ENCODE measurements around the gene LRRC49.

LRRC49 gene

DNA sequence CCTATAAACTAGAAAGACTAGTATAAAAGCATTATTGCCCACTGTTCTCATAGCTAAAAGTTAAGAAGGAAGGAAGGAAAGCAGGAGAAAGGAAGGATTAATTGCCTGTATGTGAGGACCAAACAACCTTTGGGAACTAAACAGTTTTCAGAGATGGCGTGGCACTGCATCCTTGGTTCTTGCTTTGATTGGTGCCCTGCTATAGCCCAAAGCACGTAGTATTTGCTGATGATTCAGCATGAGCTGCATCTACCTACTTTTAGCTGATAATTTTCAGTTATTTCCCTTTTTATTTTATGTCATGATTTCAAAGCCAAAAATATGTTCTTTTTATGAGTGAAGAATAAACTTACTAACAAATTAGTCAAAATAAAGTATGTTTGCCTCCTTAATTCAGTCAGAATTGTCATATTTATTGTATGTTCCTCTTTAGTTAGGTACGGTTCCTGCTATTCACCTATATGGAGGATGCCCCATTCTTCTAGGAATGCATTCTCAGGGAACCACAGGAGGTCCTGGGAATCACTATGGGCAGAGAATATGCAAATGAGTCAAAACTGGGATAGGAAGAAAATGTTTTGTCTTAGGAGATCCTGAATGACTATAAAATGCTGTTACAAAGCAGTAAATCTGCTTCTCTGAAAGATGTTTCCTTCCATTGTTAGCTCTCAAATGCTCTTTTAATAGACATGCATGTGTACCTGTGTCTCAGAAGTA, 157.2 kb downstream of the LRRC49 start:
- DNase-seq (ENCODE audit: low read depth in 3 of 3): no peak

GRCh38 chr15:71050461-71050860, 157.8 kb downstream of the LRRC49 start:
- DNase-seq (ENCODE audit: low read depth in 3 of 3): no peak

GRCh38 chr15:71051539-71051938, 158.9 kb downstream of the LRRC49 start:
- DNase-seq (ENCODE audit: low read depth in 3 of 3): no peak

DNA sequence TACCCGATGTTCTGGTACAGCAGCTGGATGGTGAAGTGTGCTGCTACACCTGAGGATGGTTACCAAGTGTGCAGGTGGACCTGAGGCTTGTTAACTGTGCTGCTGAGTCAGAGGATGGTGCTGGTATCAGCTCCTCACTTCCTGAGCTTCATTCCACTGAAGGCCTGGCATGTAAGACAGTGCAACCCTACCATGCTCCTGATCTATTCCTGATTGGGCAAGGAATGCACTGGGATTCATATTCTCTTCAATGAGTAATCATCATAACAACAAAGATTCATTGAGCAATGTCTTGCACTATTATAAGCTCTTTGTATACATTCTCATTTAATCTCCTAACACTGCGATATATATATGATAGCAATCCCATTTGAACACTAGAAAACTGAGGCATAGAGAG, 159.7 kb downstream of the LRRC49 start:
- no peak for DNase-seq (ENCODE audit: low read depth in 3 of 3)

GRCh38 chr15:71054286-71054952, 161.8 kb downstream of the LRRC49 start:
- DNase-seq (ENCODE audit: low read depth in 3 of 3): no peak

DNA sequence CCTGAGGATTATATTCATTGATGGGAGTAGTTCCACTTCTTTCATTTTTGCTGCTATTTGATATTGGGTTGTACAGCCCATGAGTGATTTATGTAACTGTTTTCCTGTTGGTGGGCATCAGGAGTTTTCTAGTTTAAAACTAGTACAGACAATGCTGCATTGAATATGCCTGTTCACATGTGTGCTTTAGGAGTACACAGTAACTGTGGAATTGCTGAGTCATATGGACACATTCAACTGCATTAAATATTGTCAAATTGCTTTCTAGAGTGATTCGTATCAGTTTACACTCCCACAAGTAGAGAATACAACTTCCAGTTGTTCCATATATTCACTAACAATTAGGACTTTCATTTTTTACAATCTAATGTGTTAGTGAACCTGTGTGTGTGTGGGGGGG, 162.8 kb downstream of the LRRC49 start:
- no peak for DNase-seq (ENCODE audit: low read depth in 3 of 3)

- no peak for DNase-seq (ENCODE audit: low read depth in 3 of 3)
Measured at GRCh38 chr15:71056111-71056510, 163.5 kb downstream of the LRRC49 start.

DNA sequence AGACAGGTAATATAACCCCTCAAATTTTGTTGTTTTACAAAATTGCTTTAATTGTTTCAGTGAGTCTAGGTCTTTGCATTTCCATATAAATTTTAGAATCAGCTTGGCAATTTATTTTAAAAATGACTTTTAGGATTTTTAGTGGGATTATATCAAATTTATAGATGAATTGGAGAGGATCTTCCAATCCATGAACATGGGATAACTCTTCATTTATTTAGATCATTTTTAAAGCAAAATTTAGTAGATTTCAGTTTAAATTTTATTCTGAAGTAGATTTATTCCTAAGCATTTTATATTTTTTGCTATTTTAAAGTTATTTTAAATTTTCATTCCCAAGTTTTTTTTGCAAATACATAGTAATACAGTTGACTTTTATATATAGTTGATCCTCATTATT, 164.5 kb downstream of the LRRC49 start:
- DNase-seq (ENCODE audit: low read depth in 3 of 3): no peak

GRCh38 chr15:71057581-71057980, 165.0 kb downstream of the LRRC49 start:
- DNase-seq (ENCODE audit: low read depth in 3 of 3): no peak

GRCh38 chr15:71060983-71061382, 168.4 kb downstream of the LRRC49 start:
- DNase-seq (ENCODE audit: low read depth in 3 of 3): no peak

DNA sequence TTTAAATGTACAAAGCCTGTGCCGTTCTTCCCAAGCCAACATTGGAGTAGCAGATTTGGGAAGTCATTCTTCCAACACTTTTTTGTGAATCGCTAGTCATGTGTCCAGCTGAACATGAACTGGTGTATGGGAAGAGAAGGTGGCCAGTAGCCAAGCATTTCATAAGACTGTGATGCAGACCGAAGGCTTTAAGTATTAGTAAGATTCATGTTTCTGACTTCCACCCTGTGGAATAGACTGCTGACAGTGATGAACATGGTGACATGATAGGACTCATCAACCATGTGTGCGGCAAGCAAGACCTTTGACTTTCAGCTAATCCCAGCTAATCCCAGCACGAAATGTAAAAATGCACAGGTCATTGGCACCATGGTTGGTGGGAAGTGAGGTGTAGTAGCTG, 174.4 kb downstream of the LRRC49 start:
- no peak for DNase-seq (ENCODE audit: low read depth in 3 of 3)

- no peak for DNase-seq (ENCODE audit: low read depth in 3 of 3)
Measured at GRCh38 chr15:71069693-71070092, 177.1 kb downstream of the LRRC49 start.

DNA sequence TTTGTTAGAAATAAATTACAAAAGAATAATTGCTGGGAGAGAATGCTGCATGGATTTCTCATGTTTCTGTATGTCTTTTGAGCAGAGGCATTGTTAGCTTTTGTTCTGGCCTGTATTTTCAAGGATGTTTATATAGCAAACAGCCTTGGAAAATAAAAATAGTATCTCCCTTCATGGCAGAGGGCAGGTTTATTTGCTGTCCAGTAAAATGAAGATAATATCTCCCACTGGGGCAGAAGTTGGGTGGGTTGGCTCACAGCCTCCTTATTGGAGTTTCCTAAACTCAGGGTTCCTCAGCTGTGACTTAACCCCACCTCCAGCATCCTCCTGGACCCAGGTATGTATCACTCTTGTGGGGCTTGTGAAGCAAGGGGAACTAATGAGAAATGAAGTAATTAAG, 178.9 kb downstream of the LRRC49 start:
- DNase-seq (ENCODE audit: low read depth in 3 of 3): no peak

GRCh38 chr15:71072423-71072822, 179.8 kb downstream of the LRRC49 start:
- no peak for DNase-seq (ENCODE audit: low read depth in 3 of 3)

DNA sequence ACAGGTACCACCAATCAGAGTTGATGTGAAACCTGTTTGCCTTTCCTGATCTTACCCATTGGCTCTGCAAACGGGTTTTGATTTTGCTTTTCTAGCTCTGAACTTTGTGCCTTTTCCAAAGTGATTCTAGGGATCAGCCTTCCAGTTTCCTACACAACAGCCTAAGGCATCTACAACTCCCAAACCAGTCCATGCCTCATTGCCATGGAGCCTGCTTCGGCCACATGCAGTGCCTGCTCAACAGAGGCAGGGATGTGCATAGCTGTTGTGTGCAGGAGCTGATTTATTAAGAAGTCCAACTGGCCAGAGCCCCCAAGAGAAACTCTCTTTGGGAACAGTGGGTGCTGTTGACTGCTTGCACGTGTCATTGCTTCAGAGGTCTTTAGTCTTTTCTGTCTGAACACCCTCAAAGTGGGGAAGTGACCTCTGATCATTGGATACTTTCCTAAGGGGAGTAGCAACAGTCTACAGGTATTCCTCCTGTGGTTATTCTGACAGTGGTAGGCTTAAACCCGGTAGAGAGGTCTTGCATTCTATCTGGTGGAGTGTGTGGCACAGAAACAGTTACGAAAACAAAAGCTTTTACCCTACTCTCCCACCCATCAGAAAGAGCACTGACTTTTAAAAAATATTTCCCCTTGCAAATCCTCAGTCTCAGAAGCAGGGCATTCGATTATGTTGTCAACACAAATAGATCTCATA, 186.0 kb downstream of the LRRC49 start:
- no peak for DNase-seq (ENCODE audit: low read depth in 3 of 3)

DNA sequence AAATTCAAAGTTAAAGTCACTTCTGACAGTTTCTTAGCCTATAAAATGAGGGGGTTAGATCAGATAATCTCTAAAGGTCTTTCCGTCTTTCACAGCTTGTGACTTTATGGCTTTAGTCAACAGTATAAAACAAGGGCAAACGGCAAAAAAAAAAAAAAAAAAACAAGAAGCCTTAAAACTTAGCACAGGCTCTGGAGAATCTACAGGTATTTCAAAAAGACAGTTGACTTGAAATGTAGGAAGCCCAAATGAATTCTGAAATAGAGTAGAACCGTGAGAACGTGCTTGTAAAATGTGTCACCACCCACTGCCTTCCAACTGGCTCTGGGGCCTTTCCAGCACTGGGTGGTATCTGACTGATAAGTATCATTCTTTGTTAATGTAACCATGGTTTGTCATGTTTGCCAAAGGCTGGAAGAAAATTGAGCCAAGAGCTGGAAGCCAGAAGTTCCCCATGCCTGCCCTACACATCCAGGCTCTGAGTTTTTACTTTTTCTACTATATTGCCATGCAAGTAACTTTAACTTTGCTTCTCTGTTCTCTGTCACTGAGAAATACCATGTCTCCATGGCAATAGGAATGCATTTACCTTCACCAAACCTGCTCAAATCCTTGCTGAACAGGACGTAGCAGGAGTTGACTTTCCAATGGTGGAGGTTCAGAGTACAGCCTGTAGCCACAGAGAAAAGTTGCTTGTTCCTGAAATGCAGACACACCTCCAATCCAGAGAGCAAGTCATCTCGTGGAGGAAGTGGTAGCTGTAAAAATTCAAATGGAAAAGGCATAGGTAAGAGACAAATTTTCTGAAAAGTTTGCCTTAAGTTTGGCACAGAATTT, 186.8 kb downstream of the LRRC49 start:
- DNase-seq (ENCODE audit: low read depth in 3 of 3): no peak

DNA sequence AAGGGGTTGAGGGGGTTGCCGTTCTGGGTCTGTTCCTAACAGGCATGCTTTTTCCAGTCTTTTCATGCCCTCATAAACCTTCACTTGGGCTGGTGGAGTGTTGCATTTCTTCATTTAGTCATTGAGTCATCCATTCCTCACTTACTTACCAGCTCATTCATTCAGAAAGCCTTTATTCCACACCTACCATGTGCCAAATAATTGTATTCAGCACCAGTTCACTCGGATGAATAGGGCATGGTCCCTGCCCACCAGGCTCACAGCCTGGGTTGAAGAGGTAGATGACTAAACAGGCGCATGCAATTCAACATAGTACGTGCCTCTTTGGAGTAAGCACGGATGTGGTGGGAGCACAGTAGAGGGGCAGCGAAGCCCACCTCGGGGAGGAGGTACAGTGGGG, 187.5 kb downstream of the LRRC49 start:
- DNase-seq (ENCODE audit: low read depth in 3 of 3): no peak

DNA sequence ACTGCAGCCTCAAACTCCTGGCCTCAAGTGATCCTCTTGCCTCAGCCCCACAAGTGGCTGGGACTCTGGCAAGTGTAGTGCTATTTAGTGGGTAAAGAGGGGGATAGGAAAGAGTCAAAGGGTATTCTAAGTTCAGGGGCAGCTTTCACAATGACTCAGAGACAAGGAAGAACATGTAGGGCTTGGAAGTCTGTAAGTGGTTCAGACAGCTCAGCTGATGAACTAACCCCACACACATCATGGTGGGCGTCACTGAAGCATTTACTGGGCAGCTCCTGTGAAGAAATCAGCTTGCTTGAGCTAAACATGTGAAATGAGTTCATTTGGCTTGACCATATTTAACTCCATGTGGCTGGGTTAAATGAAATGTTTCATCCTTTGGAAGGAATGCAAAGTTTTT, 188.1 kb downstream of the LRRC49 start:
- no peak for DNase-seq (ENCODE audit: low read depth in 3 of 3)

DNA sequence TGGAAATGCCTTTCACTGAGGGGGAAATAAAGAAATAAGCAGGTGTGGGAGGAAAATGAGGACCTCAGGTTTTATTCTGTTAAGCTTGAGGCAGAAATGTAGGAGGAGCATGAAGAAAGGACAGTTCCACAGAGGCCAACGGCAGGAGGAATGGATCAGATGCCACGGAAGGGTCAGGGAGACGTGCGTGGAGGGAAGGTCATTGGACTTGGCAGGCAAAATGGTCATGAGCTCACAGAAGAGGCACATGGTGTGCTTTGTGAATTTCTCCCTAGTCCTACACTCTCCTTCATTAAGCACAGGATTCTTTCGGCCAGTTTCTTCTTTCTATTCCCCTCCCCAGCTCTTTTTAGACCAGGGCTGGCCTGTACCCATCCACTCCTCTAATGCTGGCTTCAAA, 190.2 kb downstream of the LRRC49 start:
- no peak for DNase-seq (ENCODE audit: low read depth in 3 of 3)

DNA sequence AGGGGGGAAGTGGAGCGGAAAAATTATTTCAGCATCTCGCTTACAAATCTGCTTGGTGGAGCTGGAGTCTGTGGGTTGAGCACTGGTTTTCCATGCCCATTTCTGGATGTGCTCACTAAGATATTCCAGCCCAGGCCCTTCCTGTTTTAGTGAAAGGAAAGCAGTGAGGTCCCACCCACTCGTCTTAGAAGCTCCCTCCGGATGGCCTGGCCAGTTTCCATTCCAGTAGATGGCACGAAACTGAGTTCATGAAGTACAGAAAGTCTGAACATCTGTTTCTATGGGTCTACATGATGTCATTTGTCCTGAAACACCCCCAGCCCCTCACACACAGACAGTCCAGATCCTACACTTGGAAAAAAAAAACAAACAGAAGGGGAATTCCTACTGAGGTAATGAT, 190.7 kb downstream of the LRRC49 start:
- no peak for DNase-seq (ENCODE audit: low read depth in 3 of 3)

DNA sequence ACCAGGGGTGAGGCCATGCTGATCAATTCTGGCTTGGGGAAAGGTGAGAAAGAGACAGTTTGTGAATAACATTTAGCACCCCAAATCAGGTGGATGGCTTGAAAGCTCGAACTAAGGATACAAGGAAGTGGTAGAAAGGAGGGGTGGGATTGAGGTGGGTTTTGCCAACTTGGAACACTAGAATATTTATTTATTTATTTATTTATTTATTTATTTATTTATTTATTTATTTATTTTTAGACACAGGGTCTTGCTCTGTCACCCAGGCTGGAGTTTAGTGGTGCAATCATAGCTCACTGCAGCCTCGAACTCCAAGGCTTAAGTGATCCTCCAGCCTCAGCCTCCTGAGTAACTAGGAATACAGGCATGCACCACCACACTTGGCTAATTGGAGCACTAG, 191.6 kb downstream of the LRRC49 start:
- no peak for DNase-seq (ENCODE audit: low read depth in 3 of 3)

DNA sequence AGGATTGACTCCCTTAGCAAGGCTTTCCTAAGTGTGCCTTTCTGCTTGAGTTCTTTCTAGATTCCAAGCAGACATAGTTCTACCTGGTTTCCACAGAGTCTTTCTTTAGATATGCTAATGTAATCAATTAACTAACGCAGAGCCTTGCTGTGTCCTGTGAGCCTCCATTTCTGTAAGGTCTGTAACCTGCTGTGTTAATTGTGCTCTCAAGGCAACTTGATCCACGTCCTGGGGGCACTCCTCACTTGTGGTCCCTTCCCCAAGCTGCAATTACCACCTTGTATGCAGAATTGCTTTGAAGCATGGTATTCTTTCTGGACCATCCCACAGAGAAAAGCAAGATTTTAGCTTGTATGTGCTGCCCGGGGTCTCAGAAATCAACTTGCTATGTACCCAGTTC, 193.2 kb downstream of the LRRC49 start:
- DNase-seq (ENCODE audit: low read depth in 3 of 3): no peak
